ENCODE data around the gene TDRD1. TPM values are rescaled to one million over a fixed set of nuclear protein-coding genes. Genes with fewer than 3 reads are reported as not detected.

TDRD1 gene
- total RNA-seq, 1 donor from 2014 or later: 1.2 TPM

GRCh38 chr10:114279901-114280644 lies 100.9 kb downstream of the TDRD1 start:
- peak; percentile 36 for DNase-seq (ENCODE audit: low spot score)
- intact Hi-C loops (cut with DNase I): no loop called here

GRCh38 chr10:114281006-114281405 lies 101.9 kb downstream of the TDRD1 start:
- intact Hi-C loops (cut with DNase I): no loop called here
- DNase-seq (ENCODE audit: low spot score): peak; percentile 63

- DNase-seq (ENCODE audit: low spot score): peak; percentile 59
- intact Hi-C loops (cut with DNase I): no loop called here
Observed at GRCh38 chr10:114281461-114281860, 102.3 kb downstream of the TDRD1 start.

Other genes with a start within 250 kb of the TDRD1 start
- gene ADRB1, start 135.5 kb upstream of the TDRD1 start, total RNA-seq: 26.4 TPM
- gene CCDC186, start 5.2 kb upstream of the TDRD1 start, total RNA-seq: 19.5 TPM
- not detected for gene VWA2, start 59.9 kb downstream of the TDRD1 start, total RNA-seq
- 3.9 TPM for gene AFAP1L2, start 225.1 kb downstream of the TDRD1 start, total RNA-seq